GM12801 (cell line): ENCODE data around the gene RRP1B.

Source experiments
- TF ChIP-seq, protein P1 (sequence below): IDR thresholded peaks from one replicate; pipeline ENCODE4 v1.5.1; 2011; ENCODE audit warnings: control low read depth; ENCODE audit not compliant: insufficient read length; ENCODE audit errors: extremely low read depth

RRP1B gene

DNA sequence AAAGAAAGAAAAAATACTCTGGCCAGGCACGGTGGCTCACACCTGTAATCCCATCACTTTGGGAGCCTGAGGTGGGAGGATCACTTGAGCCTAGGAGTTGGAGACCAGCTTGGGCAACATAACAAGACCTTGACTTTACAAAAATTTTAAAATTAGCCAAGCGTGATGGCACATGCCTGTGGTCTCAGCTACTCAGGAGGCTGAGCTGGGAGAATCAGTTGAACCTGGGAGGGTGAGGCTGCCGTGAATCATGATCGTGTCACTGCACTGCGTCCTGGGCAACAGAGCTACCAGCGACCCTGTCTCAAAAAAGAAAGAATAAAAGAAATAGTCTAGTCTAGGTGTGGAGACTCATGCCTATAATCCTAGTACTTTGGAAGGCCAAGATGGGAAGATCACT lies 22.3 kb downstream of the RRP1B start:
- TF ChIP-seq, protein P1, sequence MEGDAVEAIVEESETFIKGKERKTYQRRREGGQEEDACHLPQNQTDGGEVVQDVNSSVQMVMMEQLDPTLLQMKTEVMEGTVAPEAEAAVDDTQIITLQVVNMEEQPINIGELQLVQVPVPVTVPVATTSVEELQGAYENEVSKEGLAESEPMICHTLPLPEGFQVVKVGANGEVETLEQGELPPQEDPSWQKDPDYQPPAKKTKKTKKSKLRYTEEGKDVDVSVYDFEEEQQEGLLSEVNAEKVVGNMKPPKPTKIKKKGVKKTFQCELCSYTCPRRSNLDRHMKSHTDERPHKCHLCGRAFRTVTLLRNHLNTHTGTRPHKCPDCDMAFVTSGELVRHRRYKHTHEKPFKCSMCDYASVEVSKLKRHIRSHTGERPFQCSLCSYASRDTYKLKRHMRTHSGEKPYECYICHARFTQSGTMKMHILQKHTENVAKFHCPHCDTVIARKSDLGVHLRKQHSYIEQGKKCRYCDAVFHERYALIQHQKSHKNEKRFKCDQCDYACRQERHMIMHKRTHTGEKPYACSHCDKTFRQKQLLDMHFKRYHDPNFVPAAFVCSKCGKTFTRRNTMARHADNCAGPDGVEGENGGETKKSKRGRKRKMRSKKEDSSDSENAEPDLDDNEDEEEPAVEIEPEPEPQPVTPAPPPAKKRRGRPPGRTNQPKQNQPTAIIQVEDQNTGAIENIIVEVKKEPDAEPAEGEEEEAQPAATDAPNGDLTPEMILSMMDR = no peak

DNA sequence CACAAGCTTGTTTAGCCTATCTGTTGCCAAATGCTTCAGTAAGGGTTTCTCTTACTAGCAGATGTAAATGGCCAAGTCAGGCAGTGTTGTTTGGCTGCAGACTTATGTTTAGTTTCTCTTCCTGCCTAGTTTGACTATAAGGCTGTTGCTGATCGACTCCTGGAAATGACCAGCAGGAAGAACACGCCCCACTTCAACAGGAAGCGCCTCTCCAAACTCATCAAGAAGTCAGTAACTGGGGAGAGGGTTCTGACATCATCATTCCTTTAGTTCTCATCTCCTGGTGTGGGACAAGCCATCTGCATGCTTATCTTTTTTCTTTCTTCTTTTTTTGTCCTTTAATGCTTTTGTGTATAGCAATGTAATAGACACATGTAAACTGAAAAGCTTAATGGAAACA lies 25.1 kb downstream of the RRP1B start:
- TF ChIP-seq, protein P1 = no peak

DNA sequence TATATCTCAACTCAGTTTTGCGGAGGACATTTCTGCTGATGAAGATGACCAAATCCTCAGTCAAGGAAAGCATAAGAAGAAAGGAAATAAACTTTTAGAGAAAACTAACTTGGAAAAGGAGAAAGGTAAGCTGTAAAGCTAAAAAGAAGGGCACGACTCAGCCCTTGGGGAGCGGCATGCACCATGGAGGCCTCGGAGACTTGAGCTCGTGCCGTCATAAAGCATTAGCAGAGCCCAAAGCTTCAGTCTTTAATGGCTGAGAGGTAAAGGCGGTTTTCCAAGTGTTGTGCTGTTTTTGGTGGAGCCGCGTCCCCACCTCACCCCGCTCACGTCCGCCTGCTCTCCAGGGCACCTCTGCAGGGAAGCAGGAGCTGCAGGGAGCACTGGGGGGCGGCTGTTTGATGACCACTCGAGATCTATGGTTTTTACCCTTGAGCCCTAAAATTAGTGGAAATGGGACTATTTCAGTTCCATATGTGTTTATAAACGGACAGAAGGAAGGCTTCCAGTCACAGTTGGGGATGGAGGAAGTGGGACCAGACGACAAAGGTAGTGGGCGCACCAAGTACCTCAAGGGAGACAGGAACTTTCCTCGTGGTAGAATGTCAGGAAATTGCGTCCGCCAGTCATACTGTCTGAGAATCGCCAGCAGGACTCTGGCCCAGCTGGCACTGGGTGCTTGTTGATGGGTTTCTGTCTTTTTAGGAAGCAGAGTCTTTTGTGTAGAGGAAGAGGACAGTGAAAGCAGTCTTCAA lies 27.6 kb downstream of the RRP1B start:
- TF ChIP-seq, protein P1 = no peak

DNA sequence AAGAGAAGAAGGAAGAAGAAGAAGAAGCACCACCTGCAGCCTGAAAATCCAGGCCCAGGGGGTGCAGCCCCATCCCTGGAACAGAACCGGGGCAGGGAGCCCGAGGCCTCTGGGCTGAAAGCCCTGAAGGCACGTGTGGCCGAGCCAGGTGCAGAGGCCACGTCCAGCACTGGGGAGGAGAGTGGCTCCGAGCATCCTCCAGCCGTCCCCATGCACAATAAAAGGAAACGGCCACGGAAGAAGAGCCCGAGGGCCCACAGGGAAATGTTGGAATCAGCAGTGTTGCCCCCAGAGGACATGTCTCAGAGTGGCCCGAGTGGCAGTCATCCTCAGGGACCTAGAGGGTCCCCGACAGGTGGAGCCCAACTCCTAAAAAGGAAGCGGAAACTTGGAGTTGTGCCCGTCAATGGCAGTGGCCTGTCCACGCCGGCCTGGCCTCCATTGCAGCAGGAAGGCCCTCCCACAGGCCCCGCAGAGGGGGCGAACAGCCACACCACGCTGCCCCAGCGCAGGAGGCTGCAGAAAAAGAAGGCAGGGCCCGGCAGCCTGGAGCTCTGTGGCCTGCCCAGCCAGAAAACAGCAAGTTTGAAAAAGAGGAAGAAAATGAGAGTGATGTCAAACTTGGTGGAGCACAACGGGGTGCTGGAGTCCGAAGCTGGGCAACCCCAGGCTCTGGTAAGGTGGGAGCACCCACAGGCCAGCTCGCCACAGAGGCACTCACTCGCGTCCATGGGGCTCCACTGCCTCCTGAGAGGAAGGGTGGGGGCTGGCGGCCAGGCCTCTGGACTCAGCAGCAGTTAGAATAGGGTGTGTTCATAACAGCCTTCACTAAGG lies 28.4 kb downstream of the RRP1B start:
- TF ChIP-seq, protein P1 = no peak

DNA sequence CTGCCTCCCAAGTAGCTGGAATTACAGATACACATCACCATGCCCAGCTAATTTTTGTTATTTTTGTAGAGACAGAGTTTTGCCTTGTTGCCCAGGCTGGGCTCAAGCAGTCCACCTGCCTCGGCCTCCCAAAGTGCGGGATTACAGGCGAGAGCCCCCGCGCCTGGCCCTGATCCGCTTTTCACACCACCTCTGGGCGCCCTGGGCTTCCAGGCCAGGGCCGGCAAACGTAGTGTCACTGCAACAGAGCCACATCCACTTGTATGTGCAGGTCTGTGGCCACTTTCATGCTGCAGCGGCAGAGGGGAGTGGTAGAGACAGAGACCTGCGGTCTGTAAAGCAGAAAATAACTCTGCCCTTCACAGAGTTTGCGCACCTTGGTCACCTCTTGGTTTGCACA lies 29.5 kb downstream of the RRP1B start:
- TF ChIP-seq, protein P1 = no peak

DNA sequence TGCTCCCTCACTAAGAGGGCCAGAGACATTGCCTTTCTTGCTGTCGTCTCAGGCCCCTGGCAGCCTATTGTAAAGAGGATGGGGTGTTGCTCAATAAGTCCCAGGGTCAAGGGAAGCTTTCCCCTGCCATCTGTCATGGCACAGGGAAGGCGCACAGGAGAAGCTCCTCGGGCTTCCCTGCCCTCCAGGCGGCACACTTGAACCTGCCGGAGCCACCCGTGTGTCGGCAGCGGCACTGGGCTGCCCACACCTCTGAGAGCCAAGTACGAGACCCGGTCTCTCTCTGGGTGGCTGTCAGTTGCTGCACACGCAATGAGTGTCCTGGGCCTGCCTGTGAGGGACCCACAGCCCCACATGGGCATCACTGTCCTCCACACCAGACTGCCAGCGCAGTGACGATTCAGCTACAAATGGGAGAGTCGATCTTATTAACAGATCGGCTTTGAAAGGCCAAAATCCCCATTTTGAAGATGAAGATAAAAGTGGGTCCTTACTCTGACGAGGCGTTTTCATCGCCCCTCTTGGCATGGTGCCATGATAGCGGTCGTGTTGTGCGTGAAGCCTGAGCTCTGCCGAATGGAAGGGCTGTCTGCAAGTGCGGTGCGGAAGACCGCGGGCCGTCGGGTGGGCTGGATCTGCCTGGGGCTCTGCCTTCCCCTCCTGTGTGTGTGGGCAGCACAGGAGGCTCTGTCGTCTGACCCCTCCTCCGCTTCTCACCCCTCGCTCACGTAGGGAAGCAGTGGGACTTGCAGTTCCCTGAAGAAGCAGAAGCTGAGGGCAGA lies 30.4 kb downstream of the RRP1B start:
- TF ChIP-seq, protein P1 = no peak

DNA sequence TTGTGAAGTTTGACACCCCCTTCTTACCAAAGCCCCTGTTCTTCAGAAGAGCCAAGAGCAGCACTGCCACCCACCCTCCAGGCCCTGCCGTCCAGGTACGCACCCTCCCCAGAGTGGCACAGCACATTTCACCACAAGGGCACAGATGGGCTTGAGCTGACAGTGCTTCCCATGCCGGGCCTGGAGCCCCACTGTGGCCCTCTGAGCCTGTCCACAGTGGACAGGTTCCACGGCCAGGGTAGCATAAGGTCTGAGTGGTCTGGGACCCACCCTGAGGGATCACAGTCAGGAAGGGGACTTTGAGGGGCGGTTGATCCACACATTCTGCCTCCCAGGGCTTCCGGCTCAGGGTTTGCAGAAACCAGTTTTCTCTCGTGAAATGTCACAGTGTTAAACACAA lies 31.0 kb downstream of the RRP1B start:
- TF ChIP-seq, protein P1 = no peak
